HG03097 (cell line): ENCODE measurements around the gene ADGRA1.
"Not testable (repeated sequence)": the region's sequence is repeated elsewhere in the genome, so short reads cannot be mapped to it uniquely, and the experiment has no call there.

Source experiments
- ATAC-seq: cut with Tn5 transposase; IDR thresholded peaks from one replicate; pipeline ENCODE4 v1.9.1; 2021; ENCODE audit not compliant: unreplicated experiment, low FRiP score

Gene ADGRA1

GRCh38 chr10:133087679-133088178 is at the start of gene ADGRA1:
Gene ADGRA1, plus strand, starts transcription at chr10:133087924. Its CDS starts 986 bp downstream, at chr10:133088910.
- no peak for ATAC-seq

GRCh38 chr10:133038036-133038823 is 49.5 kb upstream of the ADGRA1 start:
- ATAC-seq, result no peak

GRCh38 chr10:133039107-133039802 is 48.5 kb upstream of the ADGRA1 start:
- no peak for ATAC-seq

GRCh38 chr10:133039803-133040165 is 47.9 kb upstream of the ADGRA1 start:
- ATAC-seq, result no peak

- no peak for ATAC-seq
Measured at GRCh38 chr10:133040198-133040597, 47.5 kb upstream of the ADGRA1 start.

GRCh38 chr10:133041101-133041500 is 46.6 kb upstream of the ADGRA1 start:
- ATAC-seq, result no peak

GRCh38 chr10:133042061-133042460 is 45.7 kb upstream of the ADGRA1 start:
- ATAC-seq, result no peak

GRCh38 chr10:133042816-133043215 is 44.9 kb upstream of the ADGRA1 start:
- no peak for ATAC-seq

- ATAC-seq, result no peak
Measured at GRCh38 chr10:133043541-133044225, 44.0 kb upstream of the ADGRA1 start.

GRCh38 chr10:133044401-133044811 is 43.3 kb upstream of the ADGRA1 start:
- no peak for ATAC-seq

- ATAC-seq, result no peak
Measured at GRCh38 chr10:133045556-133046389, 42.0 kb upstream of the ADGRA1 start.

- ATAC-seq, result no peak
Measured at GRCh38 chr10:133046390-133046765, 41.3 kb upstream of the ADGRA1 start.

- ATAC-seq, result no peak
Measured at GRCh38 chr10:133047526-133048123, 40.1 kb upstream of the ADGRA1 start.

- ATAC-seq, result no peak
Measured at GRCh38 chr10:133048266-133048665, 39.5 kb upstream of the ADGRA1 start.

GRCh38 chr10:133048926-133049325 is 38.8 kb upstream of the ADGRA1 start:
- ATAC-seq, result no peak

- ATAC-seq, result no peak
Measured at GRCh38 chr10:133049639-133050038, 38.1 kb upstream of the ADGRA1 start.

- ATAC-seq, result no peak
Measured at GRCh38 chr10:133050371-133050770, 37.4 kb upstream of the ADGRA1 start.

- ATAC-seq, result no peak
Measured at GRCh38 chr10:133052076-133052475, 35.6 kb upstream of the ADGRA1 start.

GRCh38 chr10:133053527-133054133 is 34.1 kb upstream of the ADGRA1 start:
- ATAC-seq, result not testable (repeated sequence)

GRCh38 chr10:133055470-133055869 is 32.3 kb upstream of the ADGRA1 start:
- ATAC-seq, result no peak
